H1 (cell line): Measurements from ENCODE around the gene PPP2R2D. TPM values are rescaled to one million over a fixed set of nuclear protein-coding genes. Genes with fewer than 3 reads are reported as not detected.

Experiments
- ATF3 ChIP-seq: IDR thresholded peaks from 2 replicates; pipeline ENCODE4 v1.6.1; 2011; ENCODE audit warnings: low read depth, mild to moderate bottlenecking, low read length; ENCODE audit not compliant: insufficient read depth
- BRCA1 ChIP-seq: IDR thresholded peaks from 2 replicates; pipeline ENCODE4 v1.6.1; 2012; ENCODE audit warnings: low read depth, low read length, improper control_type of control experiment
- CBX5 ChIP-seq: fragments of 300-800, 300-1000 bp; sonication (generic); IDR thresholded peaks from 2 replicates; pipeline ENCODE4 v1.7.1; 2016; ENCODE audit warnings: antibody characterized with exemption, low read length, low read depth
- EP300 ChIP-seq, 2 experiments: IDR thresholded peaks; 1 replicate in 1 of 2; 2 replicates in 1 of 2; pipeline ENCODE4 v1.6.1; 2011 to 2012; ENCODE audit warnings: low read depth in 2 of 2, low read length in 2 of 2, mild to moderate bottlenecking in 2 of 2, borderline replicate concordance in 1 of 2, inconsistent platforms in 1 of 2, moderate library complexity in 1 of 2
- EZH2 ChIP-seq: fragments of 200-600 bp; sonication (generic); IDR thresholded peaks from 2 replicates; pipeline ENCODE4 v1.7.1; 2012; ENCODE audit warnings: low read depth, mild to moderate bottlenecking, moderate library complexity, low read length, inconsistent platforms; ENCODE audit not compliant: severe bottlenecking
- TAF1 ChIP-seq: IDR thresholded peaks from 2 replicates; pipeline ENCODE4 v1.6.1; 2011; ENCODE audit warnings: mild to moderate bottlenecking, low read depth, low read length
- polyA plus RNA-seq, 7 experiments: library from polyadenylated mRNA; depleted of rRNA in 3 of 7; stranded (reverse) in 5 of 7; unstranded in 2 of 7; fragments of >200 nt in 5 of 7; fragments of 200-250 nt in 2 of 7; gene quantifications; 1 replicate in 5 of 7; 2 replicates in 1 of 7; 4 replicates in 1 of 7; pipeline versions ENCODE4 v1.2.1 to v1.2.3, GENCODE V29; 2011 to 2013; ENCODE audit warnings: missing spikeins in 2 of 7, mixed read lengths in 2 of 7
- total RNA-seq: library from RNA; stranded (reverse); fragmentation: NEBNext Ultra II Directional; extraction: Animal tissue kit (Norgen Biotek cat#: 25700); gene quantifications from 2 replicates; pipeline ENCODE4 v1.2.1, GENCODE V29; 2021

PPP2R2D gene
- total and polyA plus RNA-seq, 2 of the 8 experiments (the other 6 are each of a cell fraction or from before 2014, with no cell fraction given) = 25.4 to 32.8 TPM

- TF ChIP-seq EZH2 (no peak), TAF1 (no peak), BRCA1 (no peak), ATF3 (no peak), EP300 (IDR thresholded peaks at IDR 0.05; ENCODE audit: borderline replicate concordance in 1 of 2, low read depth in 2 of 2, low read length in 2 of 2) (no peak), CBX5 (no peak)
These were observed 32.4 kb upstream of the PPP2R2D start (continued) for GRCh38 chr10:131868436-131868835.
